Measurements from ENCODE around the gene MAP2K7.

Gene MAP2K7

GRCh38 chr19:7911508-7912143, 7.9 kb downstream of the MAP2K7 start:
- no peak overlapping the region for H3K4me3 ChIP-seq (ENCODE audit: low read length, poor library complexity, severe bottlenecking)
- H3K9me2 ChIP-seq (replicated peaks; ENCODE audit: low read depth, low read length) = no peaks in the 10 kb centered on the region
- no peak overlapping the region for H3K9ac ChIP-seq (ENCODE audit: low read depth, low read length, poor library complexity, severe bottlenecking)
- H4K20me1 ChIP-seq (ENCODE audit: insufficient read depth, low read length, poor library complexity, severe bottlenecking) = peaks cover 15% of the 10 kb centered on the region
- no peak overlapping the region for H3K4me2 ChIP-seq (ENCODE audit: low read depth, low read length, poor library complexity, severe bottlenecking)
- H3K4me1 ChIP-seq (ENCODE audit: insufficient read depth, low read length, poor library complexity, severe bottlenecking) = no peaks in the 10 kb centered on the region
- TF ChIP-seq EZH2phosphoT487 (IDR thresholded peaks at IDR 0.05; ENCODE audit: borderline replicate concordance) = no peak
- no peak for TF ChIP-seq CTCF (conservative IDR thresholded peaks at IDR 0.05; ENCODE audit: low read length)
- H3K27me3 ChIP-seq (ENCODE audit: insufficient read depth, low read length, poor library complexity, severe bottlenecking) = no peaks in the 10 kb centered on the region
- no peaks in the 10 kb centered on the region for H3F3A ChIP-seq (ENCODE audit: low read depth)
- no peaks in the 10 kb centered on the region for H3K9me3 ChIP-seq (ENCODE audit: insufficient read depth, low read depth, low read length)
- no peak overlapping the region for H2AFZ ChIP-seq (ENCODE audit: low read length)
- H3K36me3 ChIP-seq (ENCODE audit: insufficient read depth, low read length) = peaks cover 20% of the 10 kb centered on the region; the same call in 1 of the 2 replicates
- H3K79me2 ChIP-seq (ENCODE audit: insufficient read depth, low read length) = peaks cover 19% of the 10 kb centered on the region; the same call in 1 of the 2 replicates

GRCh38 chr19:7912144-7912696, 8.5 kb downstream of the MAP2K7 start:
- H2AFZ ChIP-seq (ENCODE audit: low read length) = no peak overlapping the region
- no peaks in the 10 kb centered on the region for H3K4me1 ChIP-seq (ENCODE audit: insufficient read depth, low read length, poor library complexity, severe bottlenecking)
- H3K9me3 ChIP-seq (ENCODE audit: insufficient read depth, low read depth, low read length) = no peaks in the 10 kb centered on the region
- no peaks in the 10 kb centered on the region for H3K9me2 ChIP-seq (replicated peaks; ENCODE audit: low read depth, low read length)
- H3F3A ChIP-seq (ENCODE audit: low read depth) = no peaks in the 10 kb centered on the region
- H3K4me3 ChIP-seq (ENCODE audit: low read length, poor library complexity, severe bottlenecking) = no peak overlapping the region
- H3K79me2 ChIP-seq (ENCODE audit: insufficient read depth, low read length) = peaks cover 15% of the 10 kb centered on the region; the same call in 1 of the 2 replicates
- H3K36me3 ChIP-seq (ENCODE audit: insufficient read depth, low read length) = peaks cover 20% of the 10 kb centered on the region; the same call in 1 of the 2 replicates
- no peak overlapping the region for H3K4me2 ChIP-seq (ENCODE audit: low read depth, low read length, poor library complexity, severe bottlenecking)
- H3K9ac ChIP-seq (ENCODE audit: low read depth, low read length, poor library complexity, severe bottlenecking) = no peak overlapping the region
- H3K27me3 ChIP-seq (ENCODE audit: insufficient read depth, low read length, poor library complexity, severe bottlenecking) = no peaks in the 10 kb centered on the region
- no peak for TF ChIP-seq EZH2phosphoT487 (IDR thresholded peaks at IDR 0.05; ENCODE audit: borderline replicate concordance)
- no peak for TF ChIP-seq CTCF (conservative IDR thresholded peaks at IDR 0.05; ENCODE audit: low read length)
- peaks cover 12% of the 10 kb centered on the region for H4K20me1 ChIP-seq (ENCODE audit: insufficient read depth, low read length, poor library complexity, severe bottlenecking)

- peaks cover 8% of the 10 kb centered on the region; the same call in 1 of the 2 replicates for H3K79me2 ChIP-seq (ENCODE audit: insufficient read depth, low read length)
- H3K4me3 ChIP-seq (ENCODE audit: low read length, poor library complexity, severe bottlenecking) = no peak overlapping the region
- no peaks in the 10 kb centered on the region for H3F3A ChIP-seq (ENCODE audit: low read depth)
- peaks cover 20% of the 10 kb centered on the region; the same call in 1 of the 2 replicates for H3K36me3 ChIP-seq (ENCODE audit: insufficient read depth, low read length)
- H2AFZ ChIP-seq (ENCODE audit: low read length) = no peak overlapping the region
- H3K27me3 ChIP-seq (ENCODE audit: insufficient read depth, low read length, poor library complexity, severe bottlenecking) = no peaks in the 10 kb centered on the region
- no peaks in the 10 kb centered on the region for H3K9me3 ChIP-seq (ENCODE audit: insufficient read depth, low read depth, low read length)
- H3K4me2 ChIP-seq (ENCODE audit: low read depth, low read length, poor library complexity, severe bottlenecking) = no peak overlapping the region
- H3K9ac ChIP-seq (ENCODE audit: low read depth, low read length, poor library complexity, severe bottlenecking) = no peak overlapping the region
- H3K9me2 ChIP-seq (replicated peaks; ENCODE audit: low read depth, low read length) = no peaks in the 10 kb centered on the region
- no peak for TF ChIP-seq EZH2phosphoT487 (IDR thresholded peaks at IDR 0.05; ENCODE audit: borderline replicate concordance)
- no peak for TF ChIP-seq CTCF (conservative IDR thresholded peaks at IDR 0.05; ENCODE audit: low read length)
- peaks cover 9% of the 10 kb centered on the region for H4K20me1 ChIP-seq (ENCODE audit: insufficient read depth, low read length, poor library complexity, severe bottlenecking)
- no peaks in the 10 kb centered on the region for H3K4me1 ChIP-seq (ENCODE audit: insufficient read depth, low read length, poor library complexity, severe bottlenecking)
Measured at GRCh38 chr19:7912697-7913564, 9.3 kb downstream of the MAP2K7 start.

All from Loucy (cell line).